Panc1 (cell line): Measurements from ENCODE around the gene CES3.

Experiments
- POLR2AphosphoS5 ChIP-seq: IDR thresholded peaks from 2 replicates; pipeline ENCODE4 v1.6.1; 2012; ENCODE audit warnings: mild to moderate bottlenecking, low read depth, low read length, moderate library complexity
- TCF7L2 ChIP-seq: IDR thresholded peaks from 2 replicates; pipeline ENCODE4 v1.6.1; 2011; ENCODE audit warnings: mild to moderate bottlenecking, low read depth, low read length, inconsistent platforms
- TF ChIP-seq, protein P1 (sequence below): fragments of 450-650 bp; IDR thresholded peaks from 2 replicates; pipeline ENCODE4 v1.5.1; 2017; ENCODE audit warnings: mild to moderate bottlenecking

DNA sequence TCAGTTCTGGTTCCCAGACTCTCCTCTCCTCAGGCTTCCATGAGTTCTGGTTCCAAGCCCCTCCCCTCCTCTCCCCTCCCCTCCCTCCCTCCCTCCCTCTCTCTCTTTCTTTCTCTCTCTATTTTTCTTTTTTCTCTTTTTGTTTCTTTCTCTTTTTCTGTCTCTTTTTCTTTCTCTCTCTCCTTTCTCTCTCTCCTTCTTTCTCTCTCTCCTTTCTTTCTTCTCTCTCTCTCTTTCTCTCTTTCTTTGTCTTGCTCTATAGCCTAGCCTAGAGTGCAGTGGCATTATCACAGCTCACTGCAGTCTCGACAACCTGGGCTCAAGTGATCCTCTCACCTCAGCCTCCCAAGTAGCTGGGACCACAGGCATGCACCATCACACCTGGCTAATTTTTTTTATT is 796 bp upstream of the CES3 start:
- TF ChIP-seq, protein P1, sequence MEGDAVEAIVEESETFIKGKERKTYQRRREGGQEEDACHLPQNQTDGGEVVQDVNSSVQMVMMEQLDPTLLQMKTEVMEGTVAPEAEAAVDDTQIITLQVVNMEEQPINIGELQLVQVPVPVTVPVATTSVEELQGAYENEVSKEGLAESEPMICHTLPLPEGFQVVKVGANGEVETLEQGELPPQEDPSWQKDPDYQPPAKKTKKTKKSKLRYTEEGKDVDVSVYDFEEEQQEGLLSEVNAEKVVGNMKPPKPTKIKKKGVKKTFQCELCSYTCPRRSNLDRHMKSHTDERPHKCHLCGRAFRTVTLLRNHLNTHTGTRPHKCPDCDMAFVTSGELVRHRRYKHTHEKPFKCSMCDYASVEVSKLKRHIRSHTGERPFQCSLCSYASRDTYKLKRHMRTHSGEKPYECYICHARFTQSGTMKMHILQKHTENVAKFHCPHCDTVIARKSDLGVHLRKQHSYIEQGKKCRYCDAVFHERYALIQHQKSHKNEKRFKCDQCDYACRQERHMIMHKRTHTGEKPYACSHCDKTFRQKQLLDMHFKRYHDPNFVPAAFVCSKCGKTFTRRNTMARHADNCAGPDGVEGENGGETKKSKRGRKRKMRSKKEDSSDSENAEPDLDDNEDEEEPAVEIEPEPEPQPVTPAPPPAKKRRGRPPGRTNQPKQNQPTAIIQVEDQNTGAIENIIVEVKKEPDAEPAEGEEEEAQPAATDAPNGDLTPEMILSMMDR: no peak
- no peak for TF ChIP-seq POLR2AphosphoS5
- no peak for TF ChIP-seq TCF7L2
